GM03348 (cell line): ENCODE measurements around the gene PLPPR3.

Experiments
- DNase-seq: peaks from one replicate; pipeline ENCODE4 v3.0.0; 2012; ENCODE audit warnings: low spot score

Gene PLPPR3

DNA sequence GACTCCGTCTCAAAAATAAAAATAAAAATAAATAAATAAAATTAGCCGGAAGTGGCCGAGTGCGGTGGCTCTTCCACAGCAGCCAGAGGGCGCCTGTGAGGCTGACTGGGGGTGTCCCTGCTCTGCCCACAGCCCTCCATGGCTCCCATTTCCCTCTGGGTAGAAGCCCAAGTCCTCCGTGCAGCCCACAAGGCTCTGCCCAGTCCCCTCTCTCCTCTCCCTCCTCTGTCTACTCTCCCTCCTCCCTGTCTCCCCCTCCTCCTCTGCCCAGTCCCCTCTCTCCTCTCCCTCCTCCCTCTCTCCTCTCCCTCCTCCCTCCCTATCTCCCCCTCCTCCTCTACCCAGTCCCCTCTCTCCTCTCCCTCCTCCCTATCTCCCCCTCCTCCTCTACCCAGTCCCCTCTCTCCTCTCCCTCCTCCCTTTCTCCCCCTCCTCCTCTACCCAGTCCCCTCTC is 50.4 kb downstream of the PLPPR3 start:
- peak; percentile 73 for DNase-seq

DNA sequence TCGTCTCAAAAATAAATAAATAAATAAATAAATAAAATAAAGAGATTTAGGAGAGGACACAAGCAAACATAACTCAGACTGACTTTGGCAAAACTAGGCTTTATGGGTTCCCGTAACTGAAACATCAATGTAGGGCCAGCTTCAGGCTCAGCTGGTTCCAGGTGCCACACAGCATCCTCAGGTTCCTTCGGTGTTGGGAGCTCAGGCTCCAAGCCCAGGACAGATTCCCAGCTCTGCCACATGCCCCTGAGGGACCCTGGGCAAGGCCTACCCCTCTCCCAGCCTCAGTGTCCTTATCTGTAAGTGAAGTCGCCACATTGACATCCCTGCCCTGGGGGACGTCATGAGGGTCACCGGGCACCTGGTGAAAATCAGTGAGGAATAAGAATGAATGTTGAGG is 52.1 kb downstream of the PLPPR3 start:
- no peak for DNase-seq

DNA sequence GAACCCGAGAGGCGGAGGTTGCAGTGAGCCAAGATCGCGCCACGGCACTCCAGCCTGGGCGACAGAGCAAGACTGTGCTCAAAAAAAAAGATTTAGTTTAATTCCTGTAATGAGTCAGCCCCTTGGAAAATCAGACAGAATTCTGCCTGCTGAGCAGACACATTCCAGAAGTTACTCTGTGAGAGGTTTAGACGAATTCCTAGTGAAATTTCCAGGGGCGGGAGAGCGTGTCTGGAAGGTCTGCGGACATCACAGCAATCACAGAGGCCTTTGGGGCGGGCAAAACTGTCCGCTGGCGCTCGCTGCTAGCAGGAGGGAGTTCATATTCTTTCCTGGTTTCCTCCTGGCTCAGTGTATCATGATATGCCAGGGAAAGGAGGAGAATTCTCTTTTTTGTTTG is 53.3 kb downstream of the PLPPR3 start:
- peak; percentile 90 for DNase-seq

DNA sequence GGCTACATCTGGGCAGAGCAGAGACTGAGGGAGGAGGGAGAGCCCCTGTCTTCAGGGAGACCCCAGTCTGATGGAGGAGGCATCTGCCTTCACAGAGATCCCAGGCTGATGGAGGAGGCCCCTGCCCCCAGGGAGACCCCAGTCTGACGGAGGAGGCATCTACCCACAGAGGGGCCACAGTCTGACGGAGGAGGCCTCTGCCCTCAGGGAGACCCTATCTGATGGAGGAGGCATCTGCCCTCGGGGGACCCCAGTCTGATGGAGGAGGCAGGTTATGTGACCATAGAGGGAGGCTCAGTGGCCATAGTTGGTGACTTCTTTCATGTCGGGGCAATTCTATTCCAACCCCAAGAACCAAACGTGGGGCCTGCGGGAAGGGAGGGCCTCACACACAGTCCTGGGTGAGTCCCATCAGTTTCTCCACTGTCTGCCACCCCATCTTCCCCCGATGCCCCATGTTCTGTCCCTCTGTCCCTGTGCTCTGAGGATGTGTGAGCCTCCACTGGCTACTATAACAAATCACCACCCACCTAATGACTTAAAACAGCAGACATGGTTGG is 56.5 kb downstream of the PLPPR3 start:
- no peak for DNase-seq

DNA sequence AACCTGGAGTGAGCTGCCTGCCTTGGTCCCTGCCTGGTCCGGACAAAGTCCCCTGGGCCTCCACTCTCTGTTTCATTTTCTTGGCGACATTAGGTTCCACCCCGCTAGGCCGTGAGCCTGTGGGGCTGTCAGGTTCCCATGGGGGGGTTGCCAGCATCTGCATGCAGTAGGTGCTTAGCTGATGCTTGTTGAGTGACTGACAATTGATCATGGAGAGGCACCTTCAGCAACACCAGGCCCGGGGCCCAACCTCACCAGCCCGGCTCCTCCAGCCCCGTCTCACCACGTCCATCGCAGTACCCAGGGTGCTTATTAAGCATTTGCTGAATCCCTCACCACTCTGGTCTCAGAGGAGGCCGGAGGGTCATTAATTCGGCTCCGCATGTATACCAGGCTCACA is 57.5 kb downstream of the PLPPR3 start:
- no peak for DNase-seq

DNA sequence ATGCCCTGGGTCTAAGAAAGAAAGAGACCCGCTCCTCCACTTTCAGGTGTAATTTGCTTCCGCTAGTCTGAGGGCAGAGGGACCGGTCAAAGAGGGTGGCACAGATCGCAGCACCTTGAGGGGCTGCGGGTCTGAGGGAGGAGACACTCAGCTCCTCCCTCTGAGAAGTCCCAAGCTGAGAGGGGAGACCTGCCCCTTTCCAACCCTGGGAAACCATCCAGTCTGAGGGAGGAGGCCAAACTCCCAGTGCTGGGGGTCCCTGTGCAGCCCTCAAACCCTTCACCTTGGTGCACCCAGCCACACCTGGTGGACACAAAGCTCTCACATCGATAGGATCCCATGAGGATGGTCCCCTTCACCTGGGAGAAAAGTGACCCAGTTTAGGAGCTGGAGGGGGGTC is 57.9 kb downstream of the PLPPR3 start:
- no peak for DNase-seq

DNA sequence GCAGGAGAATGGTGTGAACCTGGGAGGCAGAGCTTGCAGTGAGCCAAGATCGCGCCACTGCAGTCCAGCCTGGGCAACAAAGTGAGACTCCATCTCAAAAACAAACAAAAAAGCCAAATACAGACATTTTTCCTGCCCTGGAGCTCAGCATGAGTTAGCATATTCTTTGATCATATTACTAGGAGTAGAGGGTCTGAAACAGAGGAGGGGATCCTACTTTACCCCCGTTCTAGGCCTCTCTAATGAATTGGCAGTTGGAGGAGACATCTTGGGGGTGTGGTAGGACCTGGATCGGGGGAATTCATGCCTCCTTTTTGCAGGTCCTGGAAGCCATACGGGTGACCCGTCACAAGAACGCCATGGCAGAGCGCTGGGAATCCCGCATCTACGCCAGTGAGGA is 58.6 kb downstream of the PLPPR3 start:
- no peak for DNase-seq
